Prostate gland (tissue), 2 donors: Measurements from ENCODE around the gene KIF26B. TPM values are rescaled to one million over a fixed set of nuclear protein-coding genes. Genes with fewer than 3 reads are reported as not detected.

ENCODE experiments used
- DNase-seq: peaks from one replicate; pipeline ENCODE4 v3.0.0-alpha.2; 2019; ENCODE audit warnings: low spot score
- H3K27ac ChIP-seq, 2 donors: fragments of 200-600 bp; sonication (generic); 2 replicates each; pipeline ENCODE4 v1.5.1; 2017 to 2019
- H3K27me3 ChIP-seq: fragments of 200-600 bp; sonication (generic); replicated peaks from 2 replicates; pipeline ENCODE4 v1.5.1; 2019; ENCODE audit not compliant: insufficient read depth
- H3K36me3 ChIP-seq, 2 donors: fragments of 200-600 bp; sonication (generic); 1 replicate in 1 of 2; 2 replicates in 1 of 2; pipeline versions ENCODE4 v1.5.1 to v1.8.1; 2017 to 2019
- H3K4me1 ChIP-seq: fragments of 200-600 bp; sonication (generic); replicated peaks from 2 replicates; pipeline ENCODE4 v1.5.1; 2019
- H3K4me3 ChIP-seq, 2 donors: fragments of 200-600 bp; sonication (generic); 2 replicates each; pipeline ENCODE4 v1.5.1; 2017 to 2019
- H3K9me3 ChIP-seq: fragments of 200-600 bp; sonication (generic); 2 replicates; pipeline ENCODE4 v1.5.1; 2017
- POLR2A ChIP-seq: fragments of 450-650 bp; IDR thresholded peaks from one replicate; pipeline ENCODE4 v1.6.1; 2016; ENCODE audit warnings: antibody characterized with exemption, mild to moderate bottlenecking
- POLR2AphosphoS5 ChIP-seq: sonication (generic); formaldehyde crosslinking; IDR thresholded peaks from one replicate; pipeline ENCODE4 v1.6.1; 2017; ENCODE audit warnings: antibody characterized with exemption
- WGBS: methylation state at CpG from one replicate; pipeline ENCODE4 v1.1.5; 2018; 5-methylcytosine and 5-hydroxymethylcytosine counted together
- intact Hi-C: fragments of 100-400 bp; cut with DNase I; formaldehyde crosslinking; loops from one replicate; pipeline ENCODE4 v1.14.2; 2022
- total RNA-seq, 2 donors: library from RNA; depleted of rRNA; stranded (reverse); fragments of >200 nt; gene quantifications; one replicate each; pipeline ENCODE4 v1.1.0, GENCODE V29; 2016
- TF ChIP-seq, protein P1 (sequence below), 4 experiments: fragments of 200-600 bp in 2 of 4; fragments of 450-650 bp in 2 of 4; sonication (generic) in 2 of 4; IDR thresholded peaks; 1 replicate in 3 of 4; 2 replicates in 1 of 4; pipeline ENCODE4 v1.5.1; 2016 to 2019; ENCODE audit warnings: antibody characterized with exemption in 4 of 4, mild to moderate bottlenecking in 2 of 4, moderate library complexity in 2 of 4

The KIF26B gene
- total RNA-seq, 2 donors from 2014 or later: 3.3 to 3.8 TPM

- TF ChIP-seq POLR2A: no peak
- TF ChIP-seq POLR2AphosphoS5: no peak
- TF ChIP-seq, protein P1, sequence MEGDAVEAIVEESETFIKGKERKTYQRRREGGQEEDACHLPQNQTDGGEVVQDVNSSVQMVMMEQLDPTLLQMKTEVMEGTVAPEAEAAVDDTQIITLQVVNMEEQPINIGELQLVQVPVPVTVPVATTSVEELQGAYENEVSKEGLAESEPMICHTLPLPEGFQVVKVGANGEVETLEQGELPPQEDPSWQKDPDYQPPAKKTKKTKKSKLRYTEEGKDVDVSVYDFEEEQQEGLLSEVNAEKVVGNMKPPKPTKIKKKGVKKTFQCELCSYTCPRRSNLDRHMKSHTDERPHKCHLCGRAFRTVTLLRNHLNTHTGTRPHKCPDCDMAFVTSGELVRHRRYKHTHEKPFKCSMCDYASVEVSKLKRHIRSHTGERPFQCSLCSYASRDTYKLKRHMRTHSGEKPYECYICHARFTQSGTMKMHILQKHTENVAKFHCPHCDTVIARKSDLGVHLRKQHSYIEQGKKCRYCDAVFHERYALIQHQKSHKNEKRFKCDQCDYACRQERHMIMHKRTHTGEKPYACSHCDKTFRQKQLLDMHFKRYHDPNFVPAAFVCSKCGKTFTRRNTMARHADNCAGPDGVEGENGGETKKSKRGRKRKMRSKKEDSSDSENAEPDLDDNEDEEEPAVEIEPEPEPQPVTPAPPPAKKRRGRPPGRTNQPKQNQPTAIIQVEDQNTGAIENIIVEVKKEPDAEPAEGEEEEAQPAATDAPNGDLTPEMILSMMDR (IDR thresholded peaks at IDR 0.05): no peak
- 83% methylated on average over 15 of the region's 15 CpGs for WGBS
- no peak overlapping the region for H3K27ac ChIP-seq
- H3K27me3 ChIP-seq: no peaks in the 10 kb centered on the region
- H3K4me1 ChIP-seq: no peaks in the 10 kb centered on the region
- no peak overlapping the region for H3K4me3 ChIP-seq
- intact Hi-C loops: no loop called here
- DNase-seq: no peak
- no peaks in the 10 kb centered on the region for H3K9me3 ChIP-seq
- H3K36me3 ChIP-seq: no peaks in the 10 kb centered on the region
Observed at GRCh38 chr1:245583575-245584330, 429.0 kb downstream of the KIF26B start.

DNA sequence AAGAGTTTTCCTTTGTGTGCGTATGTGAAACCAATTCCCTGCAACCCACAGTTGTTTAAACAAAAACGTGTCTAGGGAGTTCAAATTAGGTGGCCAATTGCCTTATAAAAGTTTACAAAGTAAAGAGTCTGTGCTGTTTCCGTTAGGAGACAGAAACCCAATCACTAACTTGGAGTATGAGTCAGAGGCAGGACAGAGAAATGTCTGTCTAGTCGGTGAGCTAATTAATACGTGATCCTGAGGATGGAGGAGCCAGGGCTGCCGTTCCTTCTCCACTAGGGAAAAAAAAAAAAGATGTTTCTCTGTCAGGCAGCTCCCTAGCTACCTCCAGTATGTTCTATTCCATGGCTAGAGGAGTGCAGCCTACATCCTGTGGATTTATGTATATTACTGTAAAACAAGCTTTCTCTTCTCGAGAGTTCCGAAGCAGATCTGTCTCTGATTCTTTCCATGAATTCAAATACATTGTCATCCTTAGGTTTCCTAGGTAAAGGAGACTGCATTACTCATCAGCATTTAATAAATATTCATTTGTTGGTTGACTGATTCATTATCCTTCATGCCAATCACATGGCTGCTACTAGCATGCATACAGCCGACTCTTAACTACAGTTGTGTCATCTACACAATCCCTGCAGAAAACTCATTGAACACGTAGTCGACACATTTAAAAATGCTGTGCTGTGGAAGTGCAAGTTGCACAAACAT, 430.6 kb downstream of the KIF26B start:
- Histone ChIP-seq H3K36me3 (no peaks in the 10 kb centered on the region), H3K4me1 (no peaks in the 10 kb centered on the region), H3K4me3 (no peak overlapping the region), H3K9me3 (no peaks in the 10 kb centered on the region), H3K27ac (no peak overlapping the region), H3K27me3 (no peaks in the 10 kb centered on the region)
- DNase-seq: no peak
- TF ChIP-seq POLR2A (no peak), POLR2AphosphoS5 (no peak)
- TF ChIP-seq, protein P1 (IDR thresholded peaks at IDR 0.05): no peak
- intact Hi-C loops: no loop called here
- WGBS: 37% methylated on average over 11 of the region's 11 CpGs

DNA sequence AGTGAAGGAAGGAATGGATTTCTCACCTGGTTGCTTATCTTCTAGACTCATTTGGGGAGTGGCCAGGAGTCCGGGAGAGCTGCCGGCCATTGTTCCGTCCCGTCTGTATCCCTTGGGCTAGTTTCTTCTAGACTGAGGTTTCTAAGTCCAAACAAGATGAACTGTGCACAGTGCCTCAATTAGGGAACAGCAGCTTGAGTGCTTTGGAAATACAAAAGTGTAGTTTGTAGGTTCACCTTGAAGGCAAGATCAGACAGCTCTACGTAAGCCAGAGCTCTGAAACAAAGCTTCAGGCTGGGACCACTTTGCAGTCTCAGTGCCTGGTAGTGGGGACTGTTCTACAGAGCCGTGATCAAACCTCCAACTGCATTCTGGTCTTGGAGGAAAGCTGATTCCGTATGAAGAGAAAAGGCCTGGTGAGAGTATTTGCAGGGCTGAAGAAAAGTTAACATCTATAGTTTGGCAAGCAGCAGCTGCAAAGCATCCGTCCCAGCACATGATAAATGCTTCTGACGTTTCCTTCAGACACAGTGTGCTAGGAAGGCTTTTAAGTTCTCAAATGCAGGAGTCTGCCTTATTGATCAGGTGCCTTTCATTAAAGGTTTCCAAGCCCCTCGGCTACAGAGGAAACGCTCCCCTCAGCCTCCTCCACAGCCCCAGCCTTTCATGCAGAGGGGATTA, 432.8 kb downstream of the KIF26B start:
- no peak for DNase-seq
- Histone ChIP-seq H3K27me3 (no peaks in the 10 kb centered on the region), H3K4me3 (no peak overlapping the region), H3K9me3 (no peaks in the 10 kb centered on the region), H3K4me1 (no peaks in the 10 kb centered on the region), H3K27ac (no peak overlapping the region), H3K36me3 (no peaks in the 10 kb centered on the region)
- intact Hi-C loops: no loop called here
- TF ChIP-seq POLR2A (no peak), POLR2AphosphoS5 (no peak)
- TF ChIP-seq, protein P1 (IDR thresholded peaks at IDR 0.05): no peak
- WGBS: 82% methylated on average over 11 of the region's 11 CpGs

GRCh38 chr1:245588116-245588639, 433.4 kb downstream of the KIF26B start:
- no peaks in the 10 kb centered on the region for H3K9me3 ChIP-seq
- TF ChIP-seq POLR2AphosphoS5: no peak
- TF ChIP-seq, protein P1 (IDR thresholded peaks at IDR 0.05): no peak
- no peak for TF ChIP-seq POLR2A
- H3K27ac ChIP-seq: no peak overlapping the region
- H3K4me3 ChIP-seq: no peak overlapping the region
- DNase-seq: no peak
- H3K4me1 ChIP-seq: no peaks in the 10 kb centered on the region
- intact Hi-C loops: no loop called here
- no peaks in the 10 kb centered on the region for H3K36me3 ChIP-seq
- 89% methylated on average over 10 of the region's 10 CpGs for WGBS
- no peaks in the 10 kb centered on the region for H3K27me3 ChIP-seq
